GM12892 (cell line): ENCODE data around the gene MOXD1.
A peak's percentile ranks its signal among the peaks of the same experiment; 100 is the strongest.

Experiments
- DNase-seq: peaks from one replicate; pipeline ENCODE4 v3.0.0; 2011; ENCODE audit not compliant: insufficient read length
- FAIRE-seq: peaks from 2 replicates; lab custom pipeline; 2011; peaks lifted over from hg19 to GRCh38; lab: Jason Lieb, UNC
- POLR2A ChIP-seq: IDR thresholded peaks from 2 replicates; pipeline ENCODE4 v1.6.1; 2011; ENCODE audit warnings: low read depth, low read length, control low read depth
- POLR2AphosphoS5 ChIP-seq: IDR thresholded peaks from 2 replicates; pipeline ENCODE4 v1.6.1; 2011; ENCODE audit warnings: low read depth, low read length, control low read depth
- TAF1 ChIP-seq: IDR thresholded peaks from 2 replicates; pipeline ENCODE4 v1.6.1; 2011; ENCODE audit warnings: low read depth, mild to moderate bottlenecking, control low read depth, low read length, borderline replicate concordance

The MOXD1 gene

GRCh38 chr6:132265451-132266097 is 135.7 kb downstream of the MOXD1 start:
- DNase-seq: no peak
- no peak for FAIRE-seq
- no peak for TF ChIP-seq POLR2AphosphoS5

- FAIRE-seq (no peak), DNase-seq (no peak)
- TF ChIP-seq POLR2A (no peak), POLR2AphosphoS5 (no peak), TAF1 (no peak)
Observed at GRCh38 chr6:132264021-132264500, 137.2 kb downstream of the MOXD1 start.

- DNase-seq: no peak
- no peak for TF ChIP-seq TAF1
- TF ChIP-seq POLR2AphosphoS5: no peak
- no peak for FAIRE-seq
Observed at GRCh38 chr6:132261354-132261753, 139.9 kb downstream of the MOXD1 start.

GRCh38 chr6:132259070-132259469 is 142.2 kb downstream of the MOXD1 start:
- FAIRE-seq: peak; percentile 36
- TF ChIP-seq TAF1 (no peak), POLR2AphosphoS5 (no peak), POLR2A (no peak)
- DNase-seq: no peak

- no peak for DNase-seq
- TF ChIP-seq POLR2A (no peak), TAF1 (no peak), POLR2AphosphoS5 (no peak)
- FAIRE-seq: no peak
Observed at GRCh38 chr6:132257561-132257960, 143.7 kb downstream of the MOXD1 start.

- FAIRE-seq: no peak
- no peak for DNase-seq
- no peak for TF ChIP-seq POLR2A
- TF ChIP-seq TAF1: no peak
- TF ChIP-seq POLR2AphosphoS5: no peak
Observed at GRCh38 chr6:132256457-132256856, 144.8 kb downstream of the MOXD1 start.

GRCh38 chr6:132253906-132254305 is 147.4 kb downstream of the MOXD1 start:
- no peak for FAIRE-seq
- no peak for TF ChIP-seq POLR2AphosphoS5
- TF ChIP-seq POLR2A: no peak
- TF ChIP-seq TAF1: no peak
- no peak for DNase-seq

GRCh38 chr6:132253211-132253610 is 148.1 kb downstream of the MOXD1 start:
- DNase-seq (no peak), FAIRE-seq (no peak)
- TF ChIP-seq TAF1 (no peak), POLR2AphosphoS5 (no peak), POLR2A (no peak)

- TF ChIP-seq POLR2A (no peak), POLR2AphosphoS5 (no peak), TAF1 (no peak)
- DNase-seq (no peak), FAIRE-seq (no peak)
Observed at GRCh38 chr6:132252113-132252512, 149.2 kb downstream of the MOXD1 start.

GRCh38 chr6:132251711-132252110 is 149.6 kb downstream of the MOXD1 start:
- no peak for FAIRE-seq
- no peak for DNase-seq
- TF ChIP-seq POLR2A (no peak), TAF1 (no peak)

- no peak for TF ChIP-seq POLR2AphosphoS5
- no peak for TF ChIP-seq POLR2A
- no peak for TF ChIP-seq TAF1
- DNase-seq (no peak), FAIRE-seq (no peak)
Observed at GRCh38 chr6:132247381-132248159, 153.7 kb downstream of the MOXD1 start.

- DNase-seq (no peak), FAIRE-seq (no peak)
- TF ChIP-seq POLR2A (no peak), TAF1 (no peak), POLR2AphosphoS5 (no peak)
Observed at GRCh38 chr6:132246632-132247270, 154.5 kb downstream of the MOXD1 start.
